Bone marrow (tissue), 2 donors: ENCODE results near the gene CRTC2.
"Not testable (repeated sequence)": the region's sequence is repeated elsewhere in the genome, so short reads cannot be mapped to it uniquely, and the experiment has no call there.

Experiments used
- DNase-seq, 2 donors: peaks; one replicate each; lab custom pipeline; 2025; lab: John Stamatoyannopoulos, UW

CRTC2 gene, protein sequence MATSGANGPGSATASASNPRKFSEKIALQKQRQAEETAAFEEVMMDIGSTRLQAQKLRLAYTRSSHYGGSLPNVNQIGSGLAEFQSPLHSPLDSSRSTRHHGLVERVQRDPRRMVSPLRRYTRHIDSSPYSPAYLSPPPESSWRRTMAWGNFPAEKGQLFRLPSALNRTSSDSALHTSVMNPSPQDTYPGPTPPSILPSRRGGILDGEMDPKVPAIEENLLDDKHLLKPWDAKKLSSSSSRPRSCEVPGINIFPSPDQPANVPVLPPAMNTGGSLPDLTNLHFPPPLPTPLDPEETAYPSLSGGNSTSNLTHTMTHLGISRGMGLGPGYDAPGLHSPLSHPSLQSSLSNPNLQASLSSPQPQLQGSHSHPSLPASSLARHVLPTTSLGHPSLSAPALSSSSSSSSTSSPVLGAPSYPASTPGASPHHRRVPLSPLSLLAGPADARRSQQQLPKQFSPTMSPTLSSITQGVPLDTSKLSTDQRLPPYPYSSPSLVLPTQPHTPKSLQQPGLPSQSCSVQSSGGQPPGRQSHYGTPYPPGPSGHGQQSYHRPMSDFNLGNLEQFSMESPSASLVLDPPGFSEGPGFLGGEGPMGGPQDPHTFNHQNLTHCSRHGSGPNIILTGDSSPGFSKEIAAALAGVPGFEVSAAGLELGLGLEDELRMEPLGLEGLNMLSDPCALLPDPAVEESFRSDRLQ

DNA sequence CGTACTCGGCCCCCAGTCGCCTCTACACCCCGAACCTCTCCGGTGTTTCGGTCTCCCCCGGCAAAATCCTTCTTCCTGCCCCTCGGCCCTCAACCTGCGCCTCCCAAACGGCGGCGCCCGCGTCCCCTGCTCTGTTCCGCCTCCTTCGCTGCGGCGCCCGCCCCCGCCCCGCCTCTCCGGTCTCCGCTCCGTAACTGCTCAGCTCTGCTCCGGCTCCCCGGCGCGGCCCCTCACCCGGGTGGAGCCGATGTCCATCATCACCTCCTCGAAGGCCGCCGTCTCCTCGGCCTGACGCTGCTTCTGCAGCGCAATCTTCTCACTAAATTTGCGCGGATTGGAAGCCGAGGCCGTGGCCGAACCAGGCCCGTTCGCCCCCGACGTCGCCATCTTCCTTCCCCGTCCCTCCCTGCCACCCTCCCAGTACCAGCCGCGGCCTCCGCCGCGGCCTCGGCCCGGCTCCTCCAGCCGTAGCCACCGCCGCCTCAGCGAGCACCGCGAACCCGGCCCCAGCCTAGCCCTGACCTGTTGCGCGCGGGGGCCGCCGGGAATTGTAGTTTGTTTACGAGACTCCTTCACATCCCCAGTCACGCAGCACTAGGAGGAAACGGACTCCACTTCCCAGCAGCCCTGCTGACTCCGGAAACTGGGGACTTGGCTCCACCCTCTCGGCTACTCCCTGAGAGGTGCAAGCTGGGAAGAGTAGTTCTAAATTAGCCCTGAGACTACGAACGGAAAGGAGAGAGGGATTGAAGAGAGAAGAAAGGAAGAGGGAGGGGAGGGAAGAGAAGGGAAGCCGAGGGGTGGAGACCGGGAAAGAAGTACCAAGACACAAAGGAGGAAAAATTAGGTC is at the start of gene CRTC2:
TSS of gene CRTC2 (minus strand) at position 502 of the 850 bp plus-strand sequence. CDS start at position 387, 115 bp downstream.
- peak; percentile 85 to 99 for DNase-seq

DNA sequence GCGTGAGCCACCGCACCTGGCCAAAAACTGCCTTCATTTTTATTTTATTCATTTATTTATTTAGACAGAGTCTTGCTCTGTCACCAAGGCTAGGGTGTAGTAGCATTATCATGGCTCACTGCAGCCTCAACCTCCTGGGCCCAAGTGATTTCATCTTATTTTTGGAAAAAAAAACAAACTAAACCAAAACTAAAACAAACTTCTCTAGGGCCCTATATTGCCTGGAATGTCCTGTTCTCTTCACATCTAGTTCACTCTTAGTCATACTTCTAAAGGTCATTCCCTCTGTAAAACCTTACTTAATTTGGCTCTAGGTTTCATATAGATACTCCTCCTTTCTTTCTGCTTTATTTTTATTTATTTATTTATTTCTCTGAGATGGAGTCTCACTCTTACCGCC is 47.7 kb upstream of the CRTC2 start:
- DNase-seq, result no peak

DNA sequence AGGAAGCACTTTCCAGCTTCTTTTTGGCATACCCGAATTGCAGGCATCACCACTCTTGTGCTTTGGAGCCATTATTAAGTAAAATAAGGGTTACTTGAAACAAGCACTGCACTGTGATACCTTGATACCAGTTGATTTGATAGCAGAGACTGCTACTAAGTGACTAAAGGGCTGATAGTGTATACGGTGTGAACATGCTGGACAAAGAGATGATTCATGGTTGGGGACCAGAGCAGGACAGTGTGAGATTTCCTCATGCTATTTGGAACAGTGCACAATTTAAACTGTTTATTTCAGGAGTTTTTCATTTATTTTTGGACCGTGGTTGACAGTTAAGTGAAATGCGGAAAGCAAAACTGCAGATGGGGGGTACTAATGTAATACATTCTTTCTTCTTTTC is 42.0 kb upstream of the CRTC2 start:
- DNase-seq, result no peak

DNA sequence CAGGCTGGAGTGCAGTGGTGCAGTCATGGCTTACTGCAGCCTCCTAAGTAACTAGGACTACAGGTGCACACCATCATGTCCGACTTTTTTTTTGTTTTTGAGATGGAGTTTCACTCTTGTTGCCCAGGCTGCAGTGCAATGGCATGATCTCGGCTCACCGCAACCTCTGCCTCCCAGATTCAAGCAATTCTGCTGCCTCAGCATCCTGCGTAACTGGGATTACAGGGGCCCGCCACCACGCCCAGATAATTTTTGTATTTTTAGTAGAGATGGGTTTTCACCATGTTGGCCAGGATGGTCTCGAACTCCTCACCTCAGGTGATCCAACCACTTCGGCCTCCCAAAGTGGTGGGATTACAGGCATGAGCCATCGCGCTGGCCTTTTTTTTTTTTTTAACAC is 38.5 kb upstream of the CRTC2 start:
- DNase-seq, result not testable (repeated sequence)

DNA sequence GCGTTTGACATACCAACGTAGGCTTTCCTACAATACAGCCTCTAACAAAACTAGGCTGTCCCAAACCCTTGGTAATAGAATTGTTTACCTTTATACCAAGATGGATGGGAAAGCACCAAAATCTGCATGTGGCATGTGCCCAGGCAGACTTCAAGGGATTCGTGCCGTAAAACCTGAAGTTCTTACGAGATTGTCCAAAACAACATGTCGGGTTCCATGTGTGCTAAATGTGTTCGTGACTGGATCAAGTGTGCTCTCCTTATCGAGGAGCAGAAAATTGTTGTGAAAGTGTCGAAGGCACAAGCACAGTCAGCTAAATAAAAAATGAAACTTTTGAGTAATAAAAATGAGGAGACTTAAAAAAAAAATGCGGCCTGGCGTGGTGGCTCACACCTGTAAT is 37.2 kb upstream of the CRTC2 start:
- DNase-seq, result no peak

DNA sequence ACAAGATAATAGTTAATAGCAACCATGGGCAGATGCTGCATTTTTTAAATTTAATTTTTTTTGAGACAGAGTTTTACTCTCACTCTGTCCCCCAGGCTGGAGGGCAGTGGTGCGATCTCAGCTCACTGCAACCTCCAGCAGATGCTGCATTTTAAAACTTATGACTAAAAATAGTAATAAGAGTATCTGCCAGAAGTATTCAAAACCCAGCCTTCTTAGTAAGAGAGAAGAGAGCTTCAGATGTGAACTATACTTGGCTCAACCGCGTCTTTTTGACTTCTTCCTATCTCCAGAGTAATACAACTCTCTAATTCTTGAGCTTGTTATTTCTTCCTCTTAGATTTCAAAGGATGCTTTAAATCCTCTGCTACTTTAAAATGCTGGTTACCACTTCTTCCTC is 36.8 kb upstream of the CRTC2 start:
- no peak for DNase-seq

DNA sequence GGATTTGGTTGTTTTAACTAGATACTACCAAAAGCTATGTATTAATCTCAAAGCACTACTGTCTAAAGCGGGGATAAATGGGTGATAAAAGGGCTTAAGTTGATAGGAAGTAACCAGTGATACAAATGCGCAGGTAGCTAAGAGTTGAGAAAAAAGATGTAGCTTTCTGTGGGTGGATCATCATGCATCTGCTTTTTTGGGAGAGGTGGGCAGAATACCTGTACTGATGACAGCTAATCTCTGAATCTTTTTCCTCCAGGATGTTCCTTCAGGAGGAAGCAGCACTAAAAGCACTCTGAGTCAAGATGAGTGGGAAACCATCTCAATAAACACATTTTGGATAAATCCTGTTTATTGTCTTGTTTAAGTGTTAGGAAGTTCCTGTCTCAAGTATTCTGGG is 33.4 kb upstream of the CRTC2 start:
- no peak for DNase-seq

DNA sequence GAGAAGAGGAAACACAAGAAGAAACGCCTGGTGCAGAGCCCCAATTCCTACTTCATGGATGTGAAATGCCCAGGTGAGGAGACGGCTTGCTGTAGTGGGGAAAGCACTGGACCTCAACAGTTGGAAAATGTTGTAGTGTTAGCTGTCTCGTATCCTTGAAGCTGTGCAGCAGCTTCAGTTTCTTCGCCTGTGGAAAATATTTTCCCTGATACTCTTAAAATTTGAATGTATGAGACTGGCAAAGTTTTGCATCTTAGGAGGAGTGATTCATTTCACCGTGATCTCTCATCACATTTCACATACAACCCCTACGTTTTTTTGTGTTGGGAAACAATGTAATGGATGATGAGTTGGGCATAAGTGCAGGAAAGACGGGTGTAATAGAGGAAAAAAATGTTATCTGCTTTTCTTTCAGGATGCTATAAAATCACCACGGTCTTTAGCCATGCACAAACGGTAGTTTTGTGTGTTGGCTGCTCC is 32.8 kb upstream of the CRTC2 start:
- DNase-seq, result no peak

DNA sequence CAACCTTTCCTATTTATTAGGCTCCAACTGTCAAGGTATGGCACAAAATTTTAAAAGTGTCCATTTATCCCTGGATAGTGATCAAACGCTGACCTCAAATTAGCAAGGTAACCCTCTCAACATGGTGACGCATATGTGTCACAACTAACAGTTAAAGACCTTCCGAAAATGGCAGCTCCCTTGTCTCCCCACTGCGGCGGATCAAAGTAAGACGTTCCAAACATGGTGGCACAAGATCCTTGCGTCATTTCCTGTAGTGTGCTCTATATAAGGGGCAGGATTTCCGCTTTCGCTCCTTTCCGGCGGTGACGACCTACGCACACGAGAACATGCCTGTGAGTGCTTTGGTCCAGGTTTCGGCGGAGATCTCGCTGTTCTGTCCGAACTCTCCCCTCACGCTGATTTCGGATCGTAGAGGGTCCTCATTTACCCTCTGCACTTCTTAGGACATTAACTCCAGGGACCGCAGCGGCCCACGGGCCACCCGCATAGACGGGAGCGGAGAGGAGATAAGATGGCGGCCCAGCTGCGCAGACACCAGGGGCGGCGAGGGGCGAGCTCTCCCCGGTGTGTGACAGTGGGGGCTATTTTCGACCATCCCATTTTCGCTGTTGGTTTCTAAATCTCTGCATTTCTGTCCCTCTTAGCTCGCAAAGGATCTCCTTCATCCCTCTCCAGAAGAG is 32.2 kb upstream of the CRTC2 start, which contains the start of gene RPS27:
TSS of gene RPS27 (plus strand) at position 295 of the 683 bp plus-strand sequence. CDS start at position 330, 35 bp downstream.
- DNase-seq, result peak; percentile 71 to 99

DNA sequence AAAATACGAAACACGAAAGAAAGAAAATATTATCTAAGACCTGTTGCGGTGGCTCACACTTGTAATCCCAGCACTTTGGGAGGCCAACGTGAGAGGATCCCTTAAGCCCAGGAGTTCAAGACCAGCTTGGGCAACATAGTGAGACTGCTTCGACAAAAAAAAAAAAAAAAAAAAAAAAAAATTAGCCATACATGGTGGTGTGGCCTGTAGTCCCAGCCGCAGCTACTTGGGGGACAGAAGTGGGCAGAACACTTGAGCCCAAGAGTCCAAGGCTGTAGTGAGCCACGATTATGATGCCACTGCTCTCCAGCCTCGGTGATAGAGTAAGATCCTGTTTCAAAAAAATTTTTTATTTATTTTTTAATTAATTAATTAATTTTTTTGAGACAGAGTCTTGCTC is 29.2 kb upstream of the CRTC2 start:
- no peak for DNase-seq

DNA sequence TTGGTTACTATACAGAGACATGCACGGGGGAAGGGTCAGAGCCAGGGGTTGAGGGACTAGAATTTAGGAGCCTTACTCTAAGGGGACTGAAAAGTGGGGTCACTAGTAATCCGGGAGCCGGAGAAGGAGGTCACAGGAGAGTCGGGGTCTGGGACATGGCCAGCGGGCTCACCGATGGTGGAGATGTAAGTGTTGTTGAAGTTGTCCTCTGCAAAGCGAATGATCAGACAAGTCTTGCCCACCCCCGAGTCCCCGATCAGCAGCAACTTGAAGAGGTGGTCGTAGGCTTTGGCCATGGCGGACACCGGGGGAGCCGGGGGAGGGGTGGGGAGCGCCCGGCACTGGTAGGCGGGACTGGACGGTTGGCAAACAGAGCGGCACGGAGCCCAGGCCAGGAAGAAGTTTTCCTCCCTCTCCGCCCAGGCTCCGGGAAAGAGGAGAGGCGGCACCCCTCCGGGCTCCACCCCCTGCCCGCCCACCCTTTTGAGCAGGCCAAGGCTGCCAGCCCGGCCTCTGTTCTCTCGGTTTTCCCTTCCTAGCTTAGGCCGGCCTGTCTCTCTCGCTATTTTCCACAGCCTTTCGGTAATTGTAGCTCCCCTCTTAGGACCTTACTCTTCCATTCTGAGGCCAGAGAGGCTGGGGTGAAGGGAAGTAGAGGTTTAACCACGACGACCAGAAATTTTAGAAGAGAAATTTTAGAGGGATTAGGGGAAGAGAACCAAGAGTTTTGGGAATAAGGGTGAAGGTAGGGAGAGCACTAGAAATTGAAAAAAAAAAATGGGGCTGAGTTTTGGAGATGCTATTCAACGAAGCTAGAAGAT is 27.7 kb upstream of the CRTC2 start, which contains the start of gene RAB13:
TSS of gene RAB13 (minus strand) at position 399 of the 821 bp plus-strand sequence. CDS start at position 296, 103 bp downstream.
- DNase-seq, result peak; percentile 24 to 39

DNA sequence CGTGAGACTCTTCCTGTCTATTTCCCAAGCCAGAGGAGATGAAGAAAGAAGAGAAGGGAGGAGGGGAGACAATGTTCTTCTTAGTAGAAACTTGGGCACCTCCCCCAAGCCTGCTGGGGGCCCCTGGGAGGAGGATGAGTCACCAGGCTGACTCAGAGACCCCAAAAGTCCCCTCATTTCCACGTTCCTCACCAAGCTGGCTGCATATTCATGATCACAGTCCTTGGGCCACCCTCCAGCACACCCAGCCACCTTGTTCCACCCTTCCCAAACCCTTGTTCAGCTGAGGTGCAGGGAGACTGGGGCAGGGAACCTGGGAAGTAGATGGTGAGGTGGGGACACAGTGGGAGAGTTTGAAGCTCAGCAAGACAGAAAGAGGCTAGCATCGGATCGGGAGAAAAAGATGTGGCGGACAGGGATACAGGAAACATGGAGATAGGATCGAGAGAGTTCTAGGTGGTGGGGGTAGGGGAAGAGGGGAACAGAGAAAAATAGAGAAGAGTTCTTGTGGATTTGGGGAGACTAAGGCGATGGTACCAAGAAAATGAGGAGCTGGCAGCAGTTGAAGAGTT is 27.0 kb upstream of the CRTC2 start:
- DNase-seq, result peak; percentile 30 to 83

DNA sequence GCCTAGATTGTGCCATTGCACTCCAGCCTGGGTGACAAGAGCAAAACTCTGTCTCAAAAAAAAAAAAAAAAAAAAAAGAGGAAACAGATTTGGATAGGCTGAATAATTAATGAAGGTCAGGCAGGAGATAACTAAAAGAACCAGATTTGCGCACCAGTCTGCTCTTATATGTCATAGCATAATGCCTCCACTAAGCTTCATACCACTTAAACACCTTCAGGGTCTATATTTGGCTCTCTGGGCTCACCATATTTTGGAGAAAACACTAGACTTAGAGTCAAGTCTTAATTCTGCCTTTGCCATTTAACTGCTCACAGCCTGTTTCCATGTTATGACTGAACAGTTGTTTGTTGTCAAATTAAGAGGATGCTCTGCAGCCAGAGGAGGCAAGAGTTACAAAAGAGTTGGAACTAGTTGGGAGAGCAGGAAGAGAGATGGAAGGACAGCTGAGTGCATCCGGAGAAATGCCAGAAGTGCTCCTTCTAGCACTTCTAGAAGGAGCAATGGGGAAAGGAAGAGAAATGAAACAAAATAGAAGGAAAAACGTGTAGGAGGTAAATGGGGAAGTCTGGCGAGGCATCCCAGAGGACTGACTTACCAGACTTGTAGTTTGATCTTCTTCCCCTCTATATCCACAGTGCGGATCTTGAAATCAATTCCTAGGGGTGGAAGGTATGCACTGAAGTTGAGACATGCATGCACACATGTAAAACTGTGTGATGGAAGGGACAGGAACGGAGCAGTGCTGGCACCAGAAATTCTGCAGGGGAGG is 25.9 kb upstream of the CRTC2 start:
- DNase-seq, result no peak

DNA sequence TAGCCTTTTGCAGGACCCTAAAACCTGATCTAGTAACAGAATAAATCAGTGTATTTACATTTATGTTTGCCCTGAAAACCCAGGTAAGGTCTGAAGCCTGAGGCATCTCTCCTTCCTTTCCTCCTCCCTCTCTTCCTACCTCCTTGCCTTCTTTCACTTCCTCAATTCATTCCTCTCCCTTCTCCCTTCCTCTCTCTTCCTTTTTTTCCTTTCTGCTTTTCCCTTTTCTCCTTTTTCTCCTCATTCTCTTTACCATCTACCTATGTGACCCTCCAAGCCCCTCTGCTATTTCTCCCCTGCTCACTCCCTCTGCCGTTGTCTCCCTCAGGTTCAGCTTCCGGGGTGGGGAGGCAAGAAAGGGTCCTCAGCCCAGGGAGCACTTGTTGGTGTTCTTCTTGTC is 23.3 kb upstream of the CRTC2 start:
- DNase-seq, result not testable (repeated sequence)

DNA sequence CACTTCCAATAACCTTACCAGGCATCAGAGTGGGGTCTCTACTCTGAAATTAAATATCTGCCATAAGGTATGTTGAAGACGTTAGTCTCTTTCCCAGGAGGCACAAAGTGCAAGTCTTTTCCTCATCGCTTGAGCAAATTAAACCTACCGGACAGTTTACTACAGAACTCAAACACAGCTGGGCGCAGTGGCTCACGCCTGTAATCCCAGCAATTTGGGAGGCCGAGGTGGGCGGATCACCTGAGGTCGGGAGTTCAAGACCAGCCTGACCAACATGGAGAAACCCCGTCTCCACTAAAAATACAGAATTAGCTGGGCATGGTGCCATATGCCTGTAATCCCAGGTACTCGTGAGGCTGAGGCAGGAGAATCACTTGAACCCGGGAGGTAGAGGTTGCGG is 20.7 kb upstream of the CRTC2 start:
- DNase-seq, result not testable (repeated sequence)

DNA sequence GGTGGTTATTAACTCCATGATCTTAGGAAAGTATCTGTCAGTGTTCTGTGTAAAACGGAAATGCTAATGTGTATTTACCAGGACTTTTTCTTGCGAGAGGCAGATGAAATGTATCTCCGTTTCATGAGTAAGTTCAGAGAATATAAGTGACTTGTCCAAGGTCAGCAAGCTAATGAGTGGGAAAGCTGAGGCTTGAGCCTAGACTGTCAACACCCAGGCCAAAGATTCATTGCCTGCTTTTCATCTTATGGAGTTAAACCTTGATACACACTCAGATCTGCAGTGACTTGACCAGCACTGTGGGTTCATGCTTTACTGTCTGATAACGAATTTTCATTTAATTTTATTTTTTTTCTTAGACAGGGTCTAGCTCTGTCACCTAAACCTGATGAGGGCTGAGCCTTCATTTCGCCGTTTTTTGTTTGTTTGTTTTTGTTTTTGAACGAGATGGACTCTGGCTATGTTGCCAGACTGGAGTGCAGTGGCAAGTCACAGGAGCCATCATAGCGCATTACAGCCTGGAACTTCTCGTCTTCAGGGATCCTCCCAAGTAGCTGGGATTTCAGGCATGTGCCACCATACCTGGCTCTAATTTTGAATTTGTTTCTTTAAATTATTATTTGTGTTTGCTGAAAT is 20.0 kb upstream of the CRTC2 start:
- DNase-seq, result no peak

DNA sequence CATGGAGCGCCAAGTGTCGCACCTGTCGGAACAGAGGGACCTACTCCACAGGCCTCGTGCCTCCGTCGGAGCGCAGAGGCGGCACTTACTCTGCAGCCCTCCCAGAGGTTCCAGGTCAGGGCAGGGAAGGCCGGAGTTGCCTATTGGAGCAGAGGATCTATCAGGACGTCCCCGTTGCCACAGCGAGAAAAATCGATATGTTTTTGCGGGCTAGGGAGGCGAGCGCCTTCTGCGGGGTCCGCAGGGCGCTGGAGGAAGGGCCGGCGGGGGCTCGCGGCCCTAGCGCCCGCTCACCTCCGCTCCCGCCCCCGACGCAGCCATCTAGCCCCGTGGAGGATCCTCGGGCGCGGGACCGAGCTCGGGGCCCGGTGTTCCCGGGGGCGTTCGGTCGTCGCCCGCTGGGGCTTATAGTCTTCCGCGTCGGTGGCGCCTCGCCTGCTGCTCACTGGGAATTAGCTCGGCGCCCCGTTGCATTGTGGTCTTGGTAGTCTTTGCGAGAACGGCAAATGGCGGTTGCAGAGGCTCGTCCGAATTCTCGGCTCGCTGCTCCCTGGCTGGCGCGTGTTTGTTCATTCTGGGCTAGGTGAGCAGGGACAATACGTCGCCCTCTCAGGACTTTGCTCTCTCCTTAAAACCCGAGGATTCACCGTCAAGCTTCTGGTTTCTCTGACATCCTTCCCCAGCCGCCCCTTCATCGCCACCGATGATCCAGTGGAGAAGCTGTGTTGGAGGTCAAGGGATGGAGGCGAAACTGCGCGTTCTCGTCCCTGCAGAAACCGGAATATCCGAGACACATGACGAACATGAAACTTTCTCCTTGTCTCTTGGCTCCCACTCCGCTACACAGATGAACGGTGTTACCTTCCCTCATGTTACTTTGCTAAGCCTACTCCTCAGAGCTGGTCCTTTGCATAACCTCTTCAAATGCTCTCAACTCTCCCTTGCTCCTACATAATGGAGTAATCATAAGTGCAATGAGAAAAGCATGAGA is 19.1 kb upstream of the CRTC2 start, which contains the start of gene JTB:
TSS of gene JTB (minus strand) at position 425 of the 991 bp plus-strand sequence. CDS start at position 3, 422 bp downstream.
- DNase-seq, result peak; percentile 54 to 73
